Ammon's horn (tissue), 1 donor: Measurements from ENCODE around the gene LCMT1.
"Not testable (repeated sequence)": the region's sequence is repeated elsewhere in the genome, so short reads cannot be mapped to it uniquely, and the experiment has no call there.

Experiments used
- DNase-seq: peaks from one replicate; pipeline ENCODE4 v3.0.0-alpha.2; 2016; ENCODE audit warnings: low spot score

Gene LCMT1

DNA sequence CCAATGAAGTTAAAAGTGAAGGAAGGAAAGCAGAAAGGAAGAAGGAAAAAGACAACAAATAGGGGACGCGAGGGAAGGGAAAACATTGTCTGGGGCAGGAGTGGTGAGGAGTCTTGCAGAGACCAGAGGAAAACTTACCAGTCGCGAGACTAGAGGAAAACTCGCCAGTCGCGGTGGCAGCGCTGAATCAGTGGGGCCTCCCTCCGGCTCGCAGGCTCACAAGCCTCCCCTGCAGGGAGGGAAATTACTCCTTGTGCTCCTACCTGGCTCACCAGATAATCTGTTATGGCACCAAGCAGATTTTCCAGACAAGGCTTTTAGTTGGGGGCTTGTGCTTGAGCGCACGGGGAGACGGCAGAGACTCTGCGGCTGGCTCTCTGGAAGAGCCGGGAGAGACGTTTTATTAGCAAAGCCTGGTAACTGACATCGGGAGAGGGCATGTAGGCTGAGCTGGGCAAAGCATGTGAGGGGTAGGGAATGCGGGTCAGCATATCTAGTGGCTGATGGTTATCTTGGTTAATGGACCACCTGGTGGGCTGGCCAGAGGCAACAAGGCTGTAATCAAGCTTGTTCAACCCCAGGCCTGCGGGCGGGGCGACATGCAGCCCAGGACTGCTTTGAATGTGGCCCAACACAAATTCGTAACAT lies 37.1 kb downstream of the LCMT1 start:
- DNase-seq: no peak

DNA sequence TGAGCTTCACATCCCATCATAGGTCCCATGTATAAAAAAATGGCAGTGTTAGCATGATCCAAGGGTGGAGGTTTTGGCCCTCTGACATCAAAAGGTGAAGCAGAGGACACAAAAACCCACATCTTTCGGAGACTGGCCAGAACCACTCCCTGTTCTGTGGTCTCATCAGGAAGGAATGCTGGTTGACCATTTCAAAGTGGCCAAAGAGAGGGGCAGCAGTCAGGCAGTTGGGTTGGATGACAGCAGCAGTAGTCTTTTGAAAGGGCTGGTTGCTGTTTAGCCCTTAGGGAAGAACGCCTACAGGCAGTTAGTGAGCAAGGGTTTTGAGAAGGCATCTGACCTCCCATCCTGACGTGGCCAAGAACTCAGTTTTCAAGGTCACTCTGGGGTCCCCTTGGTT lies 40.5 kb downstream of the LCMT1 start:
- DNase-seq: no peak

DNA sequence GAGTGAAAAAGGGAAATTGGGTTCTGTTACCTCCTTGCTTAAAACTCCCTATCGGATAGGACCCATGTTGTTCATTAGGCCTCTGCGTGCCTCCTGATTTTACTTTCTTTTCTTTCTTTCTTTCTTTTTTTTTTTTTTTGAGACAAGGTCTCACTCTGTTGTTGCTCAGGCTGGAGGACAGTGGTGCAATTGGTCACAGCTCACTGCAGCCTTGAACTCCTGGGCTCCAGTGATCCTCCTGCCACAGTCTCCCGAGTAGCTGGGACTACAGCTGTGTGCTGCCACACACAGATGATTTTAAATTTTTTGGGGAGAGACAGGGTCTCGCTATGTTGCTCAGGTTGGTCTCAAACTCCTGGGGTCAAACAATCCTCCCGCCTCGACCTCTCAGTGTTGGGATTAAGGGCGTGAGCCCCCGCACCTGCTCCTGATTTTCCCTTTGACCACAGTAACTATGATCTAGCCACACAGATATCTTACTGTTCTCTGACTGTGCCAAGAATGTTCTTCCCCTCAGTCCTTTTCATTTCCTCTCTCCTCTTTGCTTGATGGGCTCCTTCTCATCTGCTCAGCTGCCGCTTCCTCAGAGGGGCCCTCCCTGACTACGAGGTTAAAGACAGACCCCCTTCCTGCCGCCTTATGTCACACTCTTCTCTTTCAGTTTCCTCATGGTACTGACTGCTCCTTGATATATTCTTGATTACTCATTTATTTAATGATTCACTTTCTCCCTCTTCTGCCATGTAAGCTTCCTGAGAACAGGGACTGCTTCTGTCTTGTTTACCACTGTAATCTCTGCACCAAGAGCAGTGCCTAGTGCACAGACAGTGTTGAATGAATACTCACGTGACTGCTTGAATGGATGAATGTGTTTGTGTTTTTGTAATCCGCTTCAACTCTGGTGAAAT lies 44.3 kb downstream of the LCMT1 start:
- DNase-seq: peak; percentile 13

DNA sequence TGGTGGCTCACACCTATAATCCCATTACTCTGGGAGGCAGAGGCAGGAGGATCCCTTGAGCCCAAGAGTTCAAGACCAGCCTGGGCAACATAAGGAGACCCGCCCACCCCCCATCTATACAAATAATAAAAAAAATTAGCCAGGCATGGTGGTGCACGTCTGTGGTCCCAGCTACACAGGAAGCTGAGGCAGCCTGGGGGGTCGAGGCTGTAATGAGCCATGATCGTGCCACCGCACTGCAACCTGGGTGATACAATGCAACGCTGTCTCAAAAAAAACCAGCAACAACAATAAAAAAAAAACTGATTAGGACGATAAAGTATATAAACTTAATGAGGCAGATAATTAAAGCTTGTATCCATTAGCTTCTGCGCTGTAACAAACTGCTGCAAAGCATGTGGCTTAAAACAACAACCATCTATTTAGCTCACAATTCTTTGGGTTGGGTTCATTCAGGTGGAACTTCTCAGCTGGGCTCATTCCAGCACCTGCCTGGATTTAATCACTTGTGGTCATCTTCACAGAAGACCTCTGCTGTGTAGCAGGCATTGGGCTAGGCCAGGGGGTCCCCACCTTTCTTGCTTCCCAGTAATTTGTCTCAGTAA lies 45.8 kb downstream of the LCMT1 start:
- DNase-seq: no peak

DNA sequence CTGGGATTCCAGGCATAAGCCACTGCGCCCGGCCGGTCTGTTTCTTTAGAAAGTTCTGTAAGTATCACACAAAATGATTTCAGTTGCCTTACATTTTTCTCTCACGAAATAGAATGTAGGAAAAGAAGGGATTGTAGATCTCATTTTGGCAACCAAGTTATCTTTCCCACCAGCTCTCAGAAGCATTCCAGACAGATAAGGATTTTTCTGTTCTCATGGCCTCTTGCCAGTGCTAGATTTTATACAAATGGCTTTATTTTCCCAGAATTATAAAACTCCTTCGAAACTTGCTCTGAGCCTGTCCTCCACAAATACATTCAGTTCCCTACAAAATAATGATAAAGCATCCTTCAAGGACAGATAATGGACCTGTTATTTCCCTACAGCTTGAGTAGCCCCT lies 46.9 kb downstream of the LCMT1 start:
- DNase-seq: no peak

DNA sequence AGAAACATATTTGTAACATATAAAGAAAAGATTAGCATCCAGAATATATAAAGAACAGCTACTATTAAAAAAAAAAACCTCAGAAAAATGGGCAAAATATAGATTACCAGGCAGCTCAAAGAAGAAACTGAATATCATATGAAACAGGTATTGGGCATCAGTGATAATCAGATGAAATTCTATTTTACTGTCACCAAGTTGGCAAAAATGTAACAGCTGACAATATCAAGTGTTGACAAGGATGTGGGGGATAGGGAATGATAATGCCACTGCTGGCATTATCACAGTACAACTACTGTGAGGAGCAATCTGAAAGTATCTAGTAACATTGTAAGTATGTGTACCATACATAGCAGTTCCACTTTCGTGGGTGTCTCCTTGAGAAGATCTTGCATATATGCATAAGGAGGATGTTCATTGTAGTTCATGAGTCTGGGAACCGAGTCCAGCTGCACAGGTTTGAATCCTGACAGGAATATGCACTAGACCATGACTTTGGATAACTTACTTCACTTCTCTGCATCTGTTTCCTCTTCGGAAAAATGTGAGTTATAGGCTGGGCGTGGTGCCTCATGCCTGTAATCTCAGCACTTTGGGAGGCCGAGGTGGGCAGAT lies 50.3 kb downstream of the LCMT1 start:
- DNase-seq: no peak

DNA sequence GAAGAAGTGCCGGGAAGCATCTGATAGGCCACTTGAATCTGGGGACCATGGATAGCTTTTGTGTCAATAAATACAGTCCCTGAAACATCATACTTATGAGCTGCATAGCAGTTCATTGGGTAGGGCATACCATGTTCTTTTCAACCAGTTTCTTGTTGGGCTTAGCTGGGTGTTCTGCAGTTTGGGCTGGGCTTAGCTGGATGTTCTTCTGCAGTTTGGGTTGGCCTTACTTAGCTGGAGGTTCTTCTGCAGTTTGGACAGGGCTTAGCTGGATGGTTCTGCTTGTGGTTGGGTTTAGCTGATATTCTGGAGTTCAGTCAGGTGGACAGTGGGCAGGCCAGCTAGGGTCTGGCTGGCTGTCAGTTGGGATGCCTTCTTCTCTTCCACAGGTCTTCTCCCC lies 52.1 kb downstream of the LCMT1 start:
- no peak for DNase-seq

DNA sequence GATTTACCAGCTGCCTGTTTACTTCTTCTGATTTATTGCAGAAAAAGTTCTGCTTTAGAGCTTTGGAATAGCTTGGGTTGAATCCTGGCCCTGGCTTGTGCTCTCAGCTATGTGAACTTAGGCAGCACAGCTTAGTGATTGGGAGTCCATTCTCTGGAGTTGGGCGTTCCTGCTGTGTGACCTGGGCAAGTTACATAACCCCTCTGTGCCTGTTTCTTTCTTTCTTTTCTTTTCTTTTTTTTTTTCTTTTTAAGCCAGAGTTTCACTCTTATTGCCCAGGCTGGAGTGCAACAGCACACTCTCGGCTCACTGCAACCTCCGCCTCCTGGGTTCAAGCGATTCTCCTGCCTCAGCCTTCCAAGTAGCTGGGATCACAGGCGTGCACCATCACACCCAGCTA lies 53.7 kb downstream of the LCMT1 start:
- DNase-seq: no peak

DNA sequence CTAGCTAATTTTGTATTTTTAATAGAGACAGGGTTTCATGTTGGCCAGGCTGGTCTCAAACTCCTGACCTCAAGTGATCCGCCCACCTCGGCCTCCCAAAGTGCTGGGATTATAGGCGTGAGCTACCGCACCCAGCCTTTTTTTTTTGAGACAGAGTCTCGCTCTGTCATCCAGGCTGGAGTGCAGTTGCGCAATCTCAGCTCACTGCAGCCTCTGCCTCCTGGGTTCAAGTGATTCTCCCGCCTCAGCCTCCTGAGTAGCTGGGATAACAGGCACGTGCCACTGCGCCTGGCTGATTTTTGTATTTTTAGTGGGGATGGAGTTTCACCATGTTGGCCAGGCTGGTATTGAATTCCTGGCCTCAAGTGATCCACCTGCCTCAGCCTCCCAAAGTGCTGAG lies 56.4 kb downstream of the LCMT1 start:
- DNase-seq: not testable (repeated sequence)

DNA sequence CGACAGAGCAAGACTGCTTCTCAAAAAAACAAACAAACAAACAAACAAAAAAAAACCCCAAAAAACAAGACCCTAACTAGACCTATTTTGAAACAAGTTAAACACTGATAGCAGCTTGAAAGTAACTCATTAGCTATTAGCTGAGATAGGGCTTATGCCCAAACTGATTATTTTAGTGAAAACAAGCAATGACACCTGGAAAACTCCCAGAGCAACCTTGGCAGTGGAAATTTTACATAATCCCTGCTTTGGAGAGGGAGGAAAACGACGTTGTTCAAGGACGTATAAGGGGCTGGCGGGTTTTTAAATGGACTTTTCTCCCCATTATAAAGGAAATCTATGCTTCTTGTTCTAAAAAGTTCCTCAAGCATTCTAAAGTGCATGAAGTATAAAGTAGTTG lies 59.8 kb downstream of the LCMT1 start:
- DNase-seq: no peak

DNA sequence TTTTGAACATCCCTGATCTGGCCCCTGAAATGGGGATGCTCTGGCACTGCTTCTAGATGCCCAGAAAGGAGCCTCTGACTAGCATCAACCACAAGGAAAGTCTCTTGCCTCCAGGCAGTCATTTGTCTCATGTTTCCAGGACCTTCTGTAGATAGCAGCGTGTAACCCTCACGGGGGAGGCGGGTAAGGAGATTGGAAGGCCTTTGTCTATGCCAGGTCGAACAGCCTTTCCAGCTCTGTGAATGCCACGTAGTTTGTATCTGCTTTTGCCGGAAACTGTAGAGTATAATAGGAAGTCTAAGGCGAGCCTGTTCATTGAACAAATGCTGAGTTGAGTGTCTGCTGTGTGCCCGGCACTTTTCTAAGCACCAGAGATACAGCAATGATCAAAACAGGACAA lies 61.3 kb downstream of the LCMT1 start:
- DNase-seq: no peak

DNA sequence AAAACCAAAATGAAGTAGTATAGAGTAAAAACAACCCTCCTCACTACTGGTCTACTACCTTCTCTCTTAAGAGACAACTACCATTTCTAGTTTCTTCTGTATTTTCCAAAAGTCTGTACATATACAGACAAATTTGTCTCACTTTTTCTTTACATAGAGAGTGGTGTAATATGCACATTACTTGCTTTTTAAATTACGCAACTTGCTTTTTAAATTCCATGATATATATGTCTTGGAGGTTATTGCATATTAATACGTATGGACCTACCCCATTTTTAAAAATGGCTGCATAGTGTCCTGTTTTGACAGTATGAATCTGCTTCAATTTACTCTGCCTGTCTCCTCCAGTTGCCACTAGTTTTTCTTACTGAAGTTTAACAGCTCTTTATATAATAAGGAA lies 62.7 kb downstream of the LCMT1 start:
- no peak for DNase-seq

DNA sequence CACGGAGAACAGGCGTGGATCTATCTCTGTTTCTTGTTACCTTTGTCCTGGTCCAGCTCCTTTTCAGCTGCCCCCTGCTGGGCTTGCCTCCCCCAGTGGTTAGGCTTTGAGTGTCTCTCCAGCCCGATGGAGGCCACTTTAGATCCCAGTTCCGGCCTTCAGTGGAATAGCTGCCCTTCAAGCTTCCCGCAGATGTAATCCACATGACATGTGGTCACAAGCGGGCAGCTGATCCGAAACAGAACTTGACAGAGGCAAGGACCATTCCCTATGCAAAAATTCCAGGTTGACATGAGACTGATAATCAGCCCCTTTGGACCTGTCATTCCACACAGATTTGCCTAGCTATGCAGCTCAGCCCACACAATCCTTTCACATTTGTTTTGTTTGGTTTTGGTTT lies 64.6 kb downstream of the LCMT1 start:
- DNase-seq: no peak

DNA sequence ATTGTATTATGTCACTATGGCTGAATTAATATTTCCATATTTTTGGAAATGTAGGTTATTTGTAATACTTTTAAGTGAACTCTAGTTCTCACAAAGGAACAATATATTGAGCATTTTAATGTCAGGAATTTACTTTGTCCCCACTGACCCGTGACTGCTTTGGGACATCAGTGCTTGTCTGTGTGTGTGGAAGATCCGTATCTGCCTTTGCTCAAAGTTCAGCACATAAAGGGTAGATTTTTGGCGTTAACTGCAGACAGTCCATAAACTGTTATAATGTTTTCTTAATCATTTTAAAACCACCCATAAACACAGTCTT lies 65.9 kb downstream of the LCMT1 start:
- DNase-seq: no peak

DNA sequence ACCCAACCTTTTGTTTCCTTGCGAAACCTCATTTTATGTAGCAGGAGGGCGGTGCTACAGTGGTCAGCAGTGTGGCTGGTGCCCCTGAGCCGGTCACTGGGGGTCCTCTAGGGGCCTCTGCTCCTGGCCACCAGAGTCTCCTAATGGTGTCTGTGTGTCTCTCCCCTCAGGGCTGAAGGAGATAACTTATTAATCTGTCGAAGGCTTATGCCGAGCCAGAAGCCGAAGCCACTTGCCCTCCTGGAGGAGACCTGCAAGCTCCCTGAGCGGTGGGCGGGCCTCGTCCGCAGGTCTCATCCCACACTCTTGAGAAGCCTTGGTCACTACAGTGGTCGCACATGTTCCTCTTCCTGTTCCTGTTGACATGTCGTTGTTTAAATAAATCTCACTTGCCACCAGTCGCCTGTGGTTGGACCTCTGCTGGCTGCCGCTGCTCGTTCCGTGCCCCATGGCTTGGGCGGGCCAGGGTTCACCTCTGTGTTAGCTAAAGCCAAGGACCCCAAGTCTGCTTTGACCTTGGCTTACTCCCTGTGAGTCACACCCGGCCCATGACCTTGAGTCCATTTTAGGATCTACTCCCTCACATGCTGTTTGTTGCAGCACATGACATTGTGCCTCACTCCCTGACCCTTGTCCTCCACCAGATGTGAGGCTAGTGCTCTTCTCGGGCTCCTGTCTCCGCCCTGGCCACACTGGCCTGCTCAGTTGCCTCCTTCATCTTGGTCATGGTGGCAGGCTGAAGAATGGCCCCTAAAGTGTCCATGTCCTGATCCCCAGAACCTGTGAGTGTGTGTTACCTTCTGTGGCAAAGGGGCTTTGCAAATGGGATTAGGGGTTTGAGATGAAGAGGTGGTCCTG lies 66.5 kb downstream of the LCMT1 start:
- DNase-seq: no peak

DNA sequence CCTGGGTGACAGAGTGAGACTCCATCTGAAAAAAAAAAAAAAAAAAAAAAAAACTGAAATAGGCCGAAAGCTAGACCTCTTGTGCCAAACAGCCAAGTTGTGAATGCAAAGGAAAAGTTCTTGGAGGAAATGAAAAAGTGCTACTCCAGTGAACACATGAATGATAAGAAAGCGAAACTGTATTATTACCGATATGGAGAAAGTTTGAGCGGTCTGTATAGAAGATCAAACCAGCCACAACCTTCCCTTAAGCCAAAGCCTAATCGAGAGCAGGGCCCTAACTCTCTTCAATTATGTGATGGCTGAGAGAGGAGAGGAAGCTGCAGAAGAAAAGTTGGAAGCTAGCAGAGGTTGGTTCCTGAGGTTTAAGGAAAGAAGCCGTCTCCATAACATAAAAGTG lies 69.7 kb downstream of the LCMT1 start:
- not testable (repeated sequence) for DNase-seq

DNA sequence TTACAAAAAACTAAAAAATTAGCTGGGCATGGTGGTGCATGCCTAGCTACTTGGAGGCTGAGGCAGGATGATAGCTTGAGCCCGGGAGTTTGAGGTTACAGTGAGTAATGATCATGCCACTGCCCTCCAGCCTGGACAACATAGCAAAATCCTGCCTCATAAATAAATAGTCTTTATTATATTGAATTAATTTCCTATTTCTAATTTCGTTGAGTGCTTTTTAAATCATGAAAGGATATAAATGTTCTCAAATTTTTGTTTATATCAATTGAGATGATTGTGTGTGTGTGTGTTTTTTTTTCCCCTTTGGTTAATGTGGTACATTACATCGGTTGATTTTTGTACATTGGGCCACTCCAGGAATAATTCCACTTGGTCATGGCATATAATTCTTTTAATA lies 73.2 kb downstream of the LCMT1 start:
- DNase-seq: no peak

DNA sequence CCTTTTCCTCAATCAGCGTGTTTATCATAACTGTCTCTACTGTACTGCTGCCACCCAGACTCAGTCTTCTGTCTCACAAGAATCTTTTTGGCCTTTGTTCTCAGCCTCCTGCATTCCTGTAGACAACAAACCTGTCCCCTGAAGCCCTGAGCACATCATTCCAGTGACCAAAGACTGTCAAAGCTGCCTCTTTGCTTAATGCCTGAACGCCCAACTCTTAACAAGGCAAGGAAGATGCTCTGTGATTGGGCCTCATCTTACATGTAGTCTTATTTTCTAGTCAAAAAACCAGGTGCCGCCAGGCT lies 75.9 kb downstream of the LCMT1 start:
- DNase-seq: no peak

DNA sequence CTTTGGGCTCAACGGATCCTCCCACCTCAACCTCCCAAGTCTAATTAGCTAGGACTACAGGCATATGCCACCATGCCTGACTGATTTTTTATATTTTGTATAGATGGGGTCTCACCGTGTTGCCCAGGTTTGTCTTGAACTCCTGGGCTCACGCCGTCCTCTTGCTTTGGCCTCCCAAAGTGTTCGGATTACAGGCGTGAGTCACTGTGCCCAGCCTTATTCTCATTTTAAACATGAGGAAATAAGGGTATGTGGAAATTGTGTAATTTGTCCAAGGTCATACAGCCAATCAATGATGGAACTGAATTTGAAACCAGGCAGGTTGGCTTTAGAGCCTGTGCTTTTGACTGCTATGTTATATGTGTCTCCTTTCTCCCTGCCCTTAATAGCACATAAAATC lies 77.8 kb downstream of the LCMT1 start:
- no peak for DNase-seq

DNA sequence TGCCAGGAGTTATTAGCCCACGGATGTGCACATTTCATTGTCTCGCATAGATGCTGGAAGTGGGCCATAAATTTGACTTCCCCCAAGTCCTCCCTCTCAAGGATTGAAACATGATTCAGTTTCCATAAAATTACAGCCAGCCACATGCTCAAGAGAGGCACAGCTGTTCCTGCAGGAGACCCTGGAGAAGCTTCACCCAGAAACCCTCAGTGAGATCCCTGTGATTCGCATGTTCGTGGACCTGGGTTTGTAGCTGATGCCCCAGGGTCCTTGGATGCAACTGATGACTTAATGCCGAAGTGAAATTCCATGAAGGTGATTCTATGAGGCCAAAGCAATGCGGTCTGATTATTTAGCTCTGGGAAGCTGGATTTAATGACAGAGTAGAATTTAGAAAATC lies 80.6 kb downstream of the LCMT1 start:
- DNase-seq: no peak

DNA sequence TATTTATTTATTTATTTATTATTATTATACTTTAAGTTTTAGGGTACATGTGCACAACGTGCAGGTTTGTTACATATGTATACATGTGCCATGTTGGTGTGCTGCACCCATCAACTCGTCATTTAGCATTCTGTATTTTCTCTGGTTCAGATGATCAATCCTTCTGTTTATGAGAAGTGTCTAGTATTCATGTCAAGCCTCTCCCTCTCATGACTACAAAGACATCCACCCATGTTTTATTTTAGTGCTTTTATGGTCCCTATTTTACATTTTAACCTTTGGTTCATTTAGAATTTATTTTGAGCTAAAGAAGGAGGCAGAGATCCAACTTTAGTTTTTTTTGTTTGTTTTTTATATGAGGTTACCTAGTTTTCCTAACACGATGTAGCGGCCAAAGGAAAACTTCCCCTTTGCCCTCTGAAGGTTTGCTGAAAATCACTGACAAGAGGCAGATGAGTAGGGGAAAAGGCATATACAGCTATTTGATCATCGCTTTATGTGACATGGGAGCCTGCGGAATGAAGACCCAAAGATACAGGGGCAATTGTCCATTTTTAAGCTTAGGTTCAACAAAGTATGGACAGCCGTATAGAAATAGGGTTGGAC lies 82.8 kb downstream of the LCMT1 start:
- DNase-seq: no peak

DNA sequence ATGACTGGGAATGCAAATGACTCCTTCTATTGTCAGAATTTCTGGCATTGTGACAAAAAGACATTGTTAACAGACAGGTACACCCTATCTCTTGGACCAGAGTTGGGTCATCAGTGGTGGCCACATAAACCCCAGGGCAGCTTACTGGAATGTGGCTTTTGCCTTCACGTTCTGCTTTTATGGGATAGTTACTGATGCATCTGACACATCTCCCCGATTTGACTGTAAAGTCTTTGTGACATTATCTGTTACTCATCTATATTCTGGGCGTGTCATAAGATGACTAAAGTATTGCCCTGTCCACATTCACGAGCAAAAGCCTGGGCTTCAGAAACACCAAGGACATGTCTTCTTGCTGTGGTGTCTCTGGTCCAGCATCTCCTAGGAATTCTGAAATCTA lies 86.5 kb downstream of the LCMT1 start:
- DNase-seq: no peak
